ENCODE measurements around the gene ZNF597.

The ZNF597 gene

GRCh38 chr16:3443108-3444031 is at the start of gene ZNF597, which contains the start of gene NAA60:
Gene ZNF597 (minus strand): TSS chr16:3443504. CDS start chr16:3443153, 351 bp downstream.
Gene NAA60 (plus strand): TSS chr16:3443680. CDS start chr16:3476228, 32,548 bp downstream.
- H2AFZ ChIP-seq (ENCODE audit: low read length): peak within 1 kb of the TSS; percentile 75
- peak within 1 kb of the TSS; percentile 29; the same call in 1 of the 2 replicates for H3K27ac ChIP-seq (ENCODE audit: low read length)

GRCh38 chr16:3492356-3492755 is 49.1 kb upstream of the ZNF597 start:
- Histone ChIP-seq H3K9me3 (replicated peaks; ENCODE audit: insufficient read depth, low read length) (no peaks in the 10 kb centered on the region), H3K4me3 (ENCODE audit: low read length) (no peak overlapping the region), H3K79me2 (ENCODE audit: low read length) (no peaks in the 10 kb centered on the region), H3K27me3 (replicated peaks; ENCODE audit: insufficient read depth, low read length) (no peaks in the 10 kb centered on the region), H3K9me2 (replicated peaks; ENCODE audit: insufficient read depth, low read length) (no peaks in the 10 kb centered on the region), H3K9ac (ENCODE audit: low read length) (no peak overlapping the region), H3K4me2 (ENCODE audit: low read depth, low read length) (no peak overlapping the region), H3K36me3 (replicated peaks; ENCODE audit: insufficient read depth, low read length) (no peaks in the 10 kb centered on the region), H2AFZ (ENCODE audit: low read length) (no peak overlapping the region), H3F3A (ENCODE audit: insufficient read depth, low read length) (no peaks in the 10 kb centered on the region), H3K4me1 (ENCODE audit: low read length) (no peaks in the 10 kb centered on the region), H4K20me1 (ENCODE audit: insufficient read depth, low read length) (no peaks in the 10 kb centered on the region), H3K27ac (ENCODE audit: low read length) (no peak overlapping the region)
- DNase-seq: no peak
- TF ChIP-seq EZH2 (optimal IDR thresholded peaks at IDR 0.05; ENCODE audit: low read depth, low read length): no peak
- no peak for TF ChIP-seq CTCF (IDR thresholded peaks at IDR 0.05; ENCODE audit: low read length)
- TF ChIP-seq EZH2phosphoT487 (IDR thresholded peaks at IDR 0.05; ENCODE audit: low read length): no peak

More at GRCh38 chr16:3443108-3444031, at the start of gene ZNF597, which contains the start of gene NAA60:
- Histone ChIP-seq H4K20me1 (ENCODE audit: insufficient read depth, low read length) (no peaks in the 10 kb centered on the region), H3K4me2 (ENCODE audit: low read depth, low read length) (peak within 1 kb of the TSS; percentile 58), H3F3A (ENCODE audit: insufficient read depth, low read length) (no peaks in the 10 kb centered on the region), H3K36me3 (replicated peaks; ENCODE audit: insufficient read depth, low read length) (no peaks in the 10 kb centered on the region), H3K9me2 (replicated peaks; ENCODE audit: insufficient read depth, low read length) (no peaks in the 10 kb centered on the region), H3K79me2 (ENCODE audit: low read length) (peaks cover 21% of the 10 kb centered on the region), H3K4me1 (ENCODE audit: low read length) (no peaks in the 10 kb centered on the region), H3K4me3 (ENCODE audit: low read length) (peak within 1 kb of the TSS; percentile 74), H3K9ac (ENCODE audit: low read length) (peak within 1 kb of the TSS; percentile 71), H3K27me3 (replicated peaks; ENCODE audit: insufficient read depth, low read length) (no peaks in the 10 kb centered on the region), H3K9me3 (replicated peaks; ENCODE audit: insufficient read depth, low read length) (no peaks in the 10 kb centered on the region)
- DNase-seq: peak; percentile 89
- TF ChIP-seq CTCF (IDR thresholded peaks at IDR 0.05; ENCODE audit: low read length): no peak
- TF ChIP-seq EZH2phosphoT487 (IDR thresholded peaks at IDR 0.05; ENCODE audit: low read length): no peak
- TF ChIP-seq EZH2 (optimal IDR thresholded peaks at IDR 0.05; ENCODE audit: low read depth, low read length): no peak

- H4K20me1 ChIP-seq (ENCODE audit: insufficient read depth, low read length): no peaks in the 10 kb centered on the region
- H3K4me3 ChIP-seq (ENCODE audit: low read length): no peak overlapping the region
- no peak overlapping the region for H3K27ac ChIP-seq (ENCODE audit: low read length)
- no peaks in the 10 kb centered on the region for H3K27me3 ChIP-seq (replicated peaks; ENCODE audit: insufficient read depth, low read length)
- no peak overlapping the region for H3K4me2 ChIP-seq (ENCODE audit: low read depth, low read length)
- no peak for DNase-seq
- no peak overlapping the region for H2AFZ ChIP-seq (ENCODE audit: low read length)
- no peaks in the 10 kb centered on the region for H3K9me3 ChIP-seq (replicated peaks; ENCODE audit: insufficient read depth, low read length)
- no peaks in the 10 kb centered on the region for H3K4me1 ChIP-seq (ENCODE audit: low read length)
- H3K9ac ChIP-seq (ENCODE audit: low read length): no peak overlapping the region
- no peaks in the 10 kb centered on the region for H3K9me2 ChIP-seq (replicated peaks; ENCODE audit: insufficient read depth, low read length)
- no peaks in the 10 kb centered on the region for H3K36me3 ChIP-seq (replicated peaks; ENCODE audit: insufficient read depth, low read length)
- H3F3A ChIP-seq (ENCODE audit: insufficient read depth, low read length): no peaks in the 10 kb centered on the region
- no peaks in the 10 kb centered on the region for H3K79me2 ChIP-seq (ENCODE audit: low read length)
- TF ChIP-seq EZH2phosphoT487 (IDR thresholded peaks at IDR 0.05; ENCODE audit: low read length): no peak
- TF ChIP-seq EZH2 (optimal IDR thresholded peaks at IDR 0.05; ENCODE audit: low read depth, low read length): no peak
- TF ChIP-seq CTCF (IDR thresholded peaks at IDR 0.05; ENCODE audit: low read length): 0 out of 2 replicates have a peak, but pooled peaks have one; percentile 3
Observed at GRCh38 chr16:3490911-3491629, 47.8 kb upstream of the ZNF597 start.
